HEK293T (cell line): ENCODE results near the gene YJU2.

Source experiments
- FOXA1 ChIP-seq: fragments of 450-650 bp; IDR thresholded peaks from 2 replicates; pipeline ENCODE4 v1.6.1; 2016; ENCODE audit warnings: mild to moderate bottlenecking
- FOXK2 ChIP-seq: fragments of 450-650 bp; IDR thresholded peaks from 2 replicates; pipeline ENCODE4 v1.6.1; 2016; ENCODE audit warnings: mild to moderate bottlenecking
- L3MBTL2 ChIP-seq: fragments of 450-650 bp; conservative IDR thresholded peaks from 2 replicates; pipeline ENCODE4 v1.6.1; 2016; ENCODE audit warnings: mild to moderate bottlenecking
- LEF1 ChIP-seq: fragments of 450-650 bp; IDR thresholded peaks from 2 replicates; pipeline ENCODE4 v1.6.1; 2017; ENCODE audit warnings: mild to moderate bottlenecking, borderline replicate concordance
- NFRKB ChIP-seq: fragments of 450-650 bp; IDR thresholded peaks from 2 replicates; pipeline ENCODE4 v1.6.1; 2016; ENCODE audit warnings: mild to moderate bottlenecking, moderate library complexity
- SP1 ChIP-seq: fragments of 450-650 bp; IDR thresholded peaks from 2 replicates; pipeline ENCODE4 v1.6.1; 2017
- SUZ12 ChIP-seq: fragments of 450-650 bp; IDR thresholded peaks from 2 replicates; pipeline ENCODE4 v1.6.1; 2016; ENCODE audit warnings: mild to moderate bottlenecking
- TARDBP ChIP-seq: fragments of 450-650 bp; IDR thresholded peaks from 2 replicates; pipeline ENCODE4 v1.6.1; 2016

DNA sequence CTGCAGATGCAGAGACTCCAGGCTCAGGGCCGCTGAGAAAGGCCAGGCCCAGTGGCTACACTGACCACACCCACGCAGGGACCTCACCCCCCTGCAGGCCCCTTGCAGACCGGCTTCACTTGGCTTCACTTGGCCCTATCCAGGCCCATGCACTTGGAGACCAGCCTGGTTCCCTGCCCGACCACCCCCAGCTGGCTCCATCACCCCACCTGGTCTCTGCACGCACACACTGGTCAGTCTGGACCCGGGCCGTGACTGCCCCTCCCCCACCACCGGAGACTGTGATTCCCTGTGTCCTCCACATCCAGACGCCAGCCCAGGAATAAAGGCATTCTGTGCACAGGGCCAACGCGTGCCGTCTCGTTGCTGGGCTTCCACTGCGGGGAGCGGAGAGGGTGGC is 22.4 kb upstream of the YJU2 start:
- TF ChIP-seq TARDBP (no peak), NFRKB (no peak), SP1 (no peak), FOXA1 (no peak), LEF1 (no peak), L3MBTL2 (no peak), SUZ12 (no peak), FOXK2 (no peak)
